SIG-M5 treated with dmso at 0.1 percent for 504 hours (cell line): ENCODE results near the gene DNAJB12.
"Not testable (repeated sequence)": the region's sequence is repeated elsewhere in the genome, so short reads cannot be mapped to it uniquely, and the experiment has no call there.

Source experiments
- DNase-seq: peaks from one replicate; lab custom pipeline; 2025; ENCODE audit not compliant: unreplicated experiment; lab: John Stamatoyannopoulos, UW

Gene DNAJB12

GRCh38 chr10:72354356-72355213, at the start of gene DNAJB12:
DNAJB12 (minus strand) TSS chr10:72354919; CDS start chr10:72354897, 22 bp downstream.
- DNase-seq, result peak; percentile 95

GRCh38 chr10:72395581-72395980, 40.9 kb upstream of the DNAJB12 start:
- not testable (repeated sequence) for DNase-seq

DNA sequence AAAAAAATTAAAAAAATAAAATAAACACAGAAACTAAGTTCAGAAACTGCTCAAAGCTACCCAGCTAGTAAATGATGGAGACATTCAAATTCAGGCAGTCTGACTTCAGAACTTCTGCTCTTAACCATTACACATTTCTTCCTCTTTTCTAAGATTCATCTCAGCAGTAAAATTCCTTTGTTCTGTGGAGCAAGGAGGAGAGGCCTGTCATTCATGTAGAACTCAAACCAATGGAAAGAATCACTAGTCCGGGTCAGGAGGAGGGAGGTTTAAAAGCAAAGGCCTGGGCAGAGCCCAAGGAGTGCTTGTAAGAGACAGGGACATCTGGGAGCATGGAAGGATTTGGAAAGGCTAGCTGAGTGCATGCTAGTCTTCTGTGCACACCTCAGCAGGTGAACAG, 37.9 kb upstream of the DNAJB12 start:
- peak; percentile 3 for DNase-seq

DNA sequence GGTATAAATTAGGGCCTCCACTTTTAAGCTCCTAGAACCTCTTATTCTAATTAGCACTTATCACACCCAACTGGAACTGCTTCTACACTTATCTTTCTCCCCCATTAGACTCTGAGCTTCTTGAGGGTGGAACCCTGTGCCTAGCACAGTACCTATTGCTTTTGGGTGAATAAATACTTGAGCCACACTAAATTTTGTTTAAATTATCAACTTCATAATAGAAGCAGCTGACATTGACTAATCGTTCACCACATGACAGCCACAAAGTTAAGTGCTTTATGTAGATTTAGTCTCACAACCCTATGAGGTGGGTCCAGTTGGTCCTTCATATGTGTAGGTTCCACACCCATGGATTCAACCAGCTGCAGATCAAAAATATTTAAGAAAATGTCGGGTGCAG, 36.0 kb upstream of the DNAJB12 start:
- DNase-seq, result no peak

DNA sequence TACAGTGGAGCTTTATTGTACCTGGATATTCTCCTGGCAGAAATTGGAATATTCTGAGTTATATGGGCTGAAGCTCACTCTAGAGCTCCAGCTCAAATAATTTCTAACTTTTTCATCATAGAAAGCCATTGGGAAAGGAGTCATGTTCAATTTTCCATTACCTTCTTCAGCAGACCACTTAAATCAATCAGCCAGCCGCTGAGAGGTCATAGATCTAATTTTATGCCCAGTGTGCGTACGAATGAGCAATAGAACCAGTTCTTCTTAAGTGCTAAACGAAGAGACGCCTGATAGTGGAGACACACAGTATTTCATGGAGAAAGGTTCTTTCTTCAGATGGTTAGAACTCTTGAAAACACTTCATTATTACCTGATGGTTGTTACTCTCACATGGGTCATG, 35.0 kb upstream of the DNAJB12 start:
- no peak for DNase-seq

- no peak for DNase-seq
Measured at GRCh38 chr10:72389014-72389413, 34.3 kb upstream of the DNAJB12 start.

GRCh38 chr10:72388062-72388461, 33.3 kb upstream of the DNAJB12 start:
- DNase-seq, result no peak

DNA sequence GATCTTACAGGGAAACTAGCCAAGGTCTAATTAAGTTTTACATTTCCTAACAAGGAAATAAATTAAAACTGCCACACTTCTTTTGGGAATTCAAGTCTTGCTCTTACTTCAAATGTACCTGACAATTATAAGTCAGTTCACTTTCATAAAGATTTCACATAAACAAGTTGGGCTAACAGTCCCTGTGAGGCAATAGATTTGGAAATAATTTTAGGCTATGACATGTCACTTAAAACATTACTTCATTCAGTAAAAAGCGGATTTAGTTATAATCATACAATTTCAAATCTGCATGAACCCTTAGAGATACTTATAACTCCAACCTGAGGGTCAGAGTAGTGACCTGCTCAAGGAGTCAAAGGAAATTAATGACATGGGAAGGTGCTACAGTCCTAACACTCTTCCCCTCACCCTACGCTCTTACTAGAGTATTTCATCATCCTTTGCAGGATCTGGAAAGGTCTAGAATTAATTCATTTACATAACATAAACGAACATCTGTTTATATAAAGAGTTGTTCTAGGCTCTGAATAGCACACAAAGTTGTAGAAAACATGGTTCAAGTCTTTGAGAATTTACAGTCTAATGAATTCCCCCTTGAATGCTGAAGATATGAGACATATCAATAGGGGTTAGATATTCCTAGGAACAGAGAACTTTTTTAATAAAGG, 32.3 kb upstream of the DNAJB12 start:
- peak; percentile 28 for DNase-seq

GRCh38 chr10:72385724-72386123, 31.0 kb upstream of the DNAJB12 start:
- no peak for DNase-seq

DNA sequence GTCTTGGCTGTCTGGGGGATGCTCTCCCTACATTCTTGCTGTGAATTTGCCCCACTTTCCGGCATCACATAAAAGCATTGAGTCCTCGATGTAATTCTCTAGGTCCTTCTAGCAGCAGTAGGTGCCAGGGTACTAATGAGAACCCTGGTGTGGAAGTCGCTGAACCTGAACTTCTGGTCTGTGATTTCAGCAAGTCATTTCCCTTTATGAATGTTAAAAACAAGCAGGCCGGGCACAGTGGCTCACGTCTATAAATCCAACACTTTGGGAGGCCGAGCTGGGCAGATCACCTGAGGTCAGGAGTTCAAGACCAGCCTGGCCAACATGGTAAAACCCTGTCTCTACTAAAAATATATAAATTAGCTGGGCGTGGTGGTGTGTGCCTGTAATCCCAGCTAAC, 30.3 kb upstream of the DNAJB12 start:
- not testable (repeated sequence) for DNase-seq

- DNase-seq, result no peak
Measured at GRCh38 chr10:72379776-72380175, 25.1 kb upstream of the DNAJB12 start.

- DNase-seq, result no peak
Measured at GRCh38 chr10:72379062-72379461, 24.3 kb upstream of the DNAJB12 start.

GRCh38 chr10:72375585-72375984, 20.9 kb upstream of the DNAJB12 start:
- peak; percentile 36 for DNase-seq

DNA sequence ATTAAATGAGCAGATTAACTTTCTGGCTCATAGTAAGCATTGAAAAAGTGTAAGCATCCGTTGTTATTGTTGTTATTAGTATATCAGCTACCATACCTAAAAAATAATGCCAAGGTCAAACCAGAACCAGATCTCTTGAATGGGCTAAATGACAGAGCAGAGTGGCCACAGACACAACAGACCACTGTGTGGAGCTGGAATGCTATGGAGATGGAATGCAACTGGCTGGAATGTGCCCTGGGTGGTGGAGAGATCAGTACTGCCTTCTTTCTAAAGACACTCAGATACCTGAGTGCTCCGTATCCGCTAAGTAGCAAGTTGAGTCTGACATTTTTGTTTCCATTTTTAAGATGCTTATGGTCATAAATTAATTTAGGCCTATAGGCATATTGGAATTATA, 20.5 kb upstream of the DNAJB12 start:
- DNase-seq, result no peak

DNA sequence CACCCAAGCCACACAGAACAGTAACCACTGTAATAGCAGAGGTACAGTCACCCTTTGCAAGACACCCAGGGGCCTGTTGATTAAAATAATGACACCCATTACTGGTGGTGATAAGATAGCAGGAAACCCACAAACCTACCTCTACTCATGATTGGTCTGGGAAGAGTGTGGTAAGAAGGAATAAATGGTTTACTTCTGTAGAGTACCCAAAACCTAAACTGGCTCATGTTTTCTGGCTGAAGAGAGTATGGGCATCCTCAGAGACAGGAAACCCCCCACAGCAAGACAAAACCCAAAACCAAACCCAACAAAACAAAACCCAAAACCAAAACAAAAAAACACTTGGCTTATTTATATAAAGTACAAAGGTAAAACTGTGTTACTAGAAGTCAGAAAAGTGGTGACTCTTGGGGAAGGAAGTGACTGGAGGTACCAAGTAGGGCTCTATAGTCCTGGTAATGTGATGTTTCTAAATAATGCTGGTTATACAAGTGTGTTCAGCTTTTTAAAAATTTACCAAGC, 15.5 kb upstream of the DNAJB12 start:
- no peak for DNase-seq

DNA sequence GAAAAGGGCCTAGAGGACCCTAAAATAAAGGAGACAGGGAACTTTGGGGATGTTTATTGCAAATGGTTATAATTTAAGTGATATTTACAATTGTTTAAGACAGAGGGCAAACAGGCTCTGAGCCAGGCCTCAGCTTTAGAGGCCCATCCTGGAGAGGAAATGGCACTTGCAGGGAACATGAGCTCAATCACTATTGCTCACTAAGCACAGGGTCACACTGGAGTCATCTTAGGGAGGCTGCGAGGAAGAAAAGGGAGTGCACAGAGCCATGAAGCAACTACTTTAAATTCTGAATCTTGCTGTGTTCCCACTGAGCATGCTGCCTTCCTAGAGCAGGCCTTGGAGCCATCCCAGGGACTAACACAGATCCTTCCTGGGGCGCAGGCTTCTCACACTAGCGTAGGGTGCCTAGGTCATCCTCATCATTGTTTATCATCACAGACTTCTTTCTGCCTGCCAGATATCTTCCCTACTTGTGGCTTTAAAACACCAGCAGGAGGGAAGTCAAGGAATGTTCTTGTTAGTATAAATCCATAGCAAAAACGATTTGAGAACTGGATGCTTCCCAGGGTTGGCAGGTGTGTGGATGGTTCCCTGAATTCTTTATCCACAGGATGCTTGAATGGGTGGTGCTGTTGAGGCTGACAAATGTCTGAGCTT, 12.7 kb upstream of the DNAJB12 start:
- DNase-seq, result no peak

DNA sequence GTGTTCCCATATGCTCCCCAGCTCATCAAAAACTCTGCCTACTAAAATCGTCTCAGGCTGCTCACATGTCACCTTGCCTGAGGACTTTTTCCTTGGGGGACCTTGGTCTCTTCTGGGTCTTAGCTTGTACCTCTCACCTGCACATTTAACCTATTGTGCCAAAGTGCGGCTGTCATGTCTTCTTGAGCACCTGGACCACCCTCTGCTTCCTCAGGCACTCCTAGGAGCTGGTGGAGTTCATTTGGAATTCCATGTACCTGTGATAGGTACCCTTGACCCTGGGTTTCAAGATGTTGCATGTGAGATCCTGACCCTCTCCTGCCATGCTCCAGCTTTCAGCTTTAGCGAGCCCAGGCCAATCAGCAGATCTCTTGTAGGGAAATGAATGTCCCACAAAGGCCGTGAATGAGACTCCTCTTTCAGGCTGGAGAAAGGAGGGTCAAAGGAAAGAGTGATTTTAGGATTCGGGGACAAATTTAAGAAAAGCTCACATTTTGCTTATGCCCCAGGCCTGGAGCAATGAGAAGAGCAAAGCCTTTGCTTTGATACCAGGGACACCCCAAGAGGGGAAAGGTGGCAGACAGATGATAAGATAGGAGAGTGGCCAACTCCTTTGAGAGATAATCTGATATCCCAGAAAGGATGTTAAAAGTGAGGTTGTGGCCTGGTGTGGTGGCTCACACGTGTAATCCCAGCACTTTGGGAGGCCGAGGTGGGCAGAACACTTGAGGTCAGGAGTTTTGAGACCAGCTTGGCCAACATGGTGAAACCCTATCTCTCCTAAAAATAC, 10.6 kb upstream of the DNAJB12 start:
- no peak for DNase-seq

- peak; percentile 91 for DNase-seq
Measured at GRCh38 chr10:72364239-72364777, 9.6 kb upstream of the DNAJB12 start.

- DNase-seq, result no peak
Measured at GRCh38 chr10:72356987-72357386, 2.3 kb upstream of the DNAJB12 start.

DNA sequence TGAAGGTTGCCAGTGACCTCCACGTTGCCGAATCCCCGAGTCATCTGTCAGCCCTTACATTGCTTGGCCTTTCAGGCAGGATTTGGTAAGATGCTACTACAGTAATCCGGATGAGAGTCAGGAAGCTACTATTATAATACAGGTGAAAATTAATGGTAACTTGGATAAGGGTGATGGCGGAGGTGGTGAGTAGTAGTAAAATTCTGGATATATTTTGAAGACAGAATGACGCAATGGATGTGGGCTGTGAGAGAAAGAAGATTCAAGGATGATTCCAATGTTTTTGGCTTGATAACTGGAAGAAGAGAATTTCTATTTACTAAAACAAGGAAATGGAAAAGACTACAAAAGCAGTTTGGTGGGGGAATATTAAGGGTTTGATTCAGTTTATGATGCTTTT, 1.4 kb upstream of the DNAJB12 start:
- DNase-seq, result no peak

- DNase-seq, result no peak
Measured at GRCh38 chr10:72355214-72355555, 466 bp upstream of the DNAJB12 start.
